AG10803 (cell line): ENCODE measurements around the gene DLG2.
"Not testable (repeated sequence)": the region's sequence is repeated elsewhere in the genome, so short reads cannot be mapped to it uniquely, and the experiment has no call there.

Experiments
- DNase-seq: peaks from one replicate; pipeline ENCODE4 v3.0.0; 2010; ENCODE audit warnings: low read depth
- H3K4me3 ChIP-seq: 2 replicates; pipeline ENCODE4 v1.5.1; 2011; ENCODE audit warnings: mild to moderate bottlenecking, low read length, control low read depth
- CTCF ChIP-seq: conservative IDR thresholded peaks from 2 replicates; pipeline ENCODE4 v1.5.1; 2011; ENCODE audit warnings: mild to moderate bottlenecking, low read length, control low read depth, inconsistent platforms

Gene DLG2

GRCh38 chr11:85040166-85040565 lies 587.0 kb downstream of the DLG2 start:
- DNase-seq: no peak
- no peak for TF ChIP-seq CTCF
- no peak overlapping the region for H3K4me3 ChIP-seq

- TF ChIP-seq CTCF: no peak
- H3K4me3 ChIP-seq: no peak overlapping the region
- DNase-seq: no peak
These were observed 597.2 kb downstream of the DLG2 start for GRCh38 chr11:85029964-85030363.

GRCh38 chr11:85028329-85029101 lies 598.6 kb downstream of the DLG2 start:
- no peak for DNase-seq
- no peak for TF ChIP-seq CTCF
- no peak overlapping the region for H3K4me3 ChIP-seq

- no peak overlapping the region for H3K4me3 ChIP-seq
- TF ChIP-seq CTCF: no peak
- no peak for DNase-seq
These were observed 599.8 kb downstream of the DLG2 start for GRCh38 chr11:85027346-85027745.

GRCh38 chr11:85021058-85021457 lies 606.1 kb downstream of the DLG2 start:
- H3K4me3 ChIP-seq: no peak overlapping the region
- DNase-seq: no peak
- TF ChIP-seq CTCF: no peak

- no peak overlapping the region for H3K4me3 ChIP-seq
- peak; percentile 29 for DNase-seq
- peak; percentile 59 for TF ChIP-seq CTCF
These were observed 633.8 kb downstream of the DLG2 start for GRCh38 chr11:84993386-84993785.

- no peak overlapping the region for H3K4me3 ChIP-seq
- no peak for DNase-seq
- no peak for TF ChIP-seq CTCF
These were observed 637.0 kb downstream of the DLG2 start for GRCh38 chr11:84990141-84990540.

GRCh38 chr11:84987686-84988187 lies 639.4 kb downstream of the DLG2 start:
- not testable (repeated sequence) for DNase-seq, H3K4me3 ChIP-seq
